ENCODE data around the gene TBX19.

Gene TBX19

DNA sequence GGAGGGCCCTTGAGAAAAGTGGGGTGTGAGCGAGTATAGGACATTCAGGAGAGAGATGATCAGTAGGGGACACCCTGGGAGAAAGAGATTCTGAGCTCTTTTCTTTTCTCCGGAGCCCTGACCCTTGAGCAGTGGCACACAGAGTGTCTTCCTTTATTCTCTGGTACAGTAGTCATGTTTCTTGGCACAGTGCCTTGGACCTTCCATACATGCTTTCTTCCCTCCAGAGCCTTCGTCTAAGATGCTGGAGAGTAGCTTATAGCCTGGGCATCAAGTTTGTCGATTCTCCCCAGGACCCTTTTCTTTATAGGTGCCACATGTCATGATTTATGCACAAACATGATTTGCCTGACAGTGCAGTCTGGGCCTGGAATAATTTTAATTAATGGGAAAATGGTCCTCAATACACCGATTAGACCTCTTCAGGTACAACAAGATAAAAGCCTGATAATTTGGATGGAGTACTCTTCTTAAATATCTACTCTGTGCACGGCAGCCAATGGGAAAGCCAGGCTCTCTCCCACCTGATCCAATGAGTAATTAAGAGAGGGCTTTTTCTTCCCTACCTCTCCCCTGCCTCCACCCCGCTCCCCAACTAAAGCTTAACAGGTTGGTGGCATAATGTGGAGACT, at the start of gene TBX19:
TBX19 (plus strand) TSS at position 582 of the 632 bp plus-strand sequence. CDS start 214 bp downstream, outside the sequence.
- FAIRE-seq, result no peak

DNA sequence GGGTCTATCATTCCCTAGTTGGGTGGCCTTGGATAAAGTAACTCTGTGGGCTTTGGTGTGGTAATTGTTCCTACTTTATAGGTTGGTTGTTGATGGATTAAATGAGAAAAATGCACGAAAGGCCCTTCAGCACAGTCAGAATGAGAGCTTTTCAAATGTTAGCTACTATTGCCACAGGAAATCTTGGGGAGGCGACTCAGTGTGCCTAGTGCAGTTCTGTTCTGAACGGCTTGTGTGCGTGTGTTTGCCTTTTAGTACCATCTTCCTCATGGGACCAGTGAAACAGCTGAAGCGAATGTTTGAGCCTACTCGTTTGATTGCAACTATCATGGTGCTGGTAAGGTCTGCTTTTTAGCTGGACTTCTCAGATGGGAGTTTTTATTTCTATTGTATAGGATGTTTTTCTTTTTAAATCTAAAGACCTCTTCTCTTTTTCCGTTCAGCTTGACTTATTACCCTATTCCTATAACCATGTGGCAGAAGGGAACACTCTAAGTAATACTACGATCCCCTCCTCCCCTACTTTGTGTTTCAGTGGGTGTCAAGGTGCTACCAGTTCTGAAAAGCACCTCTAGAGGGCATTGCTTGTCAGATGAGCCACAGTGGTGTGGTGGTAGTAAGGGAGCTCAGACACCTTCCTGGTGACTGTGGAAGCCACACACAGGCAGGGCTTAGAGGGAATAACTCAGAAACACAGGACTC, 45.7 kb upstream of the TBX19 start:
- FAIRE-seq, result no peak

- no peak for FAIRE-seq
Observed at GRCh38 chr1:168235548-168235885, 45.2 kb upstream of the TBX19 start.

- no peak for FAIRE-seq
Observed at GRCh38 chr1:168235937-168236336, 44.7 kb upstream of the TBX19 start.

- FAIRE-seq, result no peak
Observed at GRCh38 chr1:168236836-168237611, 43.7 kb upstream of the TBX19 start.

DNA sequence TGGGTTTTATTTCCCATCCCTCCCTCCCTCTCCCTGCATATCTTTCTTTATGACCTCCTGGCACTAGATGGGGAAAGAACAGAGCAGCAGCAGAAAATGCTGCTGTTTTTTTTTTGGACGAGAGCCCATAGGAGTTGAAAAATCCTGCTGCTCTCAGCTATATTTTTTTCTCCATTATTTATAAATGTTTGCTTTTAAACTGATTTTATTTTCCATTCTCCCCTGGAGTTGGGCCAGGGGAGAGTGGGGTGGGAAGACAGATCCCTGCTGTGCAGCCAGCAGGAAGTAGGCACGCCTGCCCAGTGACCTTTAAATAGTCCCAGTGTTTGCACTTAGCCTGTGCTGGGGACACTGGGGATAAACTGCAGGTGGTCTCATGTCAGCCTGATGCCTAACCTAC, 37.5 kb upstream of the TBX19 start:
- FAIRE-seq, result peak; percentile 82

- no peak for FAIRE-seq
Observed at GRCh38 chr1:168243636-168244212, 37.0 kb upstream of the TBX19 start.

- FAIRE-seq, result no peak
Observed at GRCh38 chr1:168245042-168245441, 35.6 kb upstream of the TBX19 start.

DNA sequence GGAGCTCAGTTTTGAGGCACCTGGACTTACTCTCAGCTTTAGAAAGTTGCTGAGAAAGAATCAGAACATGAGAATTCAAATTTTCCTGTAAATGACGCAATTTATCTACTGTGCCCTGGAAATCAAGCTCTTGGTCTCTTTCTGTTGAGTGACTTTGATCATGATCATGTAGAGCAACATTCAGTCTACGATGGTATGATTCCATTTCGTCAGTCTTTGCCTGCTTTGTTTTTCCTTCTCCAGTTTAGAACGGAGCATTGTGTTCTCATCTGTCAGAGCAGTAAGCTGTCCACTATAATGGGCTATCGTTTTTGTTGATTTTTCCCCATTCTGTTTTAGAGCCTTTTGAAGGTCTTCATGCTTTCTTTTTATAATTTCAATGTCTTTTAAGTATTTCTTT, 34.2 kb upstream of the TBX19 start:
- no peak for FAIRE-seq

DNA sequence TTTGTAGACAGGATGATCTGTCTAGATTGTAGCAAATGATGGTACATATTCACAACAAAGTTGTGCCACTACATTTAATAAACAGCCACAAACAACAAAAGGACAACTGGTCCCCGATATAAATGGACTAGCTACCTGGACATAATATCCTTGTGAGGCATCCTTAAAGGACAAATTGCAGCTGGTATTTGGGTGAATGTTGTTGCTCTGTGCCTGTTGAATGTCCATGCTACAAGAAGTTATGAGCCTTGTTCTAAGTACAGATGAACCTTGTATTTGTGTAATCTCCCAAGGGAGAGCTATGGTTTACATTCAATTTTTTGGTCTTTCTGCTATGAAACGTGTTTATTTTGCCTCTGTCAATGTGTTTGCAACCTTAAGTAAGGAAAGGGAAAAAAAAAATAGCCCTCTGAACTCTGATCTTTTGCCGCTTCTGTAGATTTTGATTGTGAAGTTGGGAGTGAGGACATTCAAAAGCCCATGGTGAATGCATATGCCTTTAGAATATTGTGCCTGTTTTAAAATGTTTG, 28.4 kb upstream of the TBX19 start:
- FAIRE-seq, result no peak

DNA sequence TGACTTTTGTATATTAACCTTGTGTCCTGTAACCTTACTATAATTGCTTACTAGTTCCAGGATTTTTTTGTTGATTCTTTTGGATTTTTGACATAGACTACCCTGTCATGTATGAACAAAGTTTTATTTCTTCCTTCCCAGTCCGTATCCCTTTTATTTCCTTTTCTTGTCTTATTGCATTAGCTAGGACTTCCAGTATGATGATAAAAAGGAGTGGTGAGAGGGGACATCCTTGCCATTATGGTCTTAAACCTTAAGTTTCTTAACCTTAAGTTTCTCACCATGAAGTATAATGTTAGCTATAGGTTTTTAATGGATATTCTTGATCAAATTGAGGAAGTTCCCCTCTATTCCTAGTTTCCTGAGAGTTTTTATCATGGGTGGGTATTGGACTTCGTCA, 24.5 kb upstream of the TBX19 start:
- no peak for FAIRE-seq

DNA sequence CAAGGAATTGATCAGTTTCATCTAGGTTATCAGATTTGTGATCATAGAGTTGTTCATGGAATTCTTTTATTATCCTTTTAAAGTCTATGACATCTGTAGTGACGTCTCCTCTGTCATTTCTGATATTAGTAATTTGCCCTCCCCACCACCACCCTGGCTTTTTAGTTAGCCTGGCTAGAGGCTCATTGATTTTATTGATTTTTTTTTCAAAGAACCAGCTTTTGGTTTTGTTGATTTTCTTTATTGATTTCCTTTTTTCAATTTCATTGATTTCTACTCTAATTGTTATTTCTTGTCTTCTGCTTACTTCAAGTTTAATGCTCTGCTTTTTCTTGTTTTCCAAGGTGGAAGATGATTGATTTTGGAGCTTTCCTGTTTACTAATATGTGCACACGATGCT, 23.3 kb upstream of the TBX19 start:
- FAIRE-seq, result no peak

DNA sequence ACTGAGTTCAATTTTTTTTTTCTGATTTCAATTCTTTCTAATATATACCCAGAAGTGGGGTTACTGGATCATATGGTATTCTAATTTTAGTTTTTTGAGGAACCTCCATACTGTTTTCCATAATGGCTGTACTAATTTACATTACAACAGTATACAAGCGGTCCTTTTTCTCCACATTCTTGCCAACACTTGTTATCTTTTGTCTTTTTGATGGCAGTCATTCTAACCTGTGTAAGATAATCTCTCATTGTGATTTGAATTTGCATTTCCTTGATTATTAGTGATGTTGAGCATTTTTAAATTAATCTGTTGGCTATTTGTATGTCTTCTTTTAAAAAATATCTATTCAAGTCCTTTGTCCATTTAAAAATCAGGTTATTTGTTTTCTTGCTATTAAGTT, 21.1 kb upstream of the TBX19 start:
- FAIRE-seq, result no peak

DNA sequence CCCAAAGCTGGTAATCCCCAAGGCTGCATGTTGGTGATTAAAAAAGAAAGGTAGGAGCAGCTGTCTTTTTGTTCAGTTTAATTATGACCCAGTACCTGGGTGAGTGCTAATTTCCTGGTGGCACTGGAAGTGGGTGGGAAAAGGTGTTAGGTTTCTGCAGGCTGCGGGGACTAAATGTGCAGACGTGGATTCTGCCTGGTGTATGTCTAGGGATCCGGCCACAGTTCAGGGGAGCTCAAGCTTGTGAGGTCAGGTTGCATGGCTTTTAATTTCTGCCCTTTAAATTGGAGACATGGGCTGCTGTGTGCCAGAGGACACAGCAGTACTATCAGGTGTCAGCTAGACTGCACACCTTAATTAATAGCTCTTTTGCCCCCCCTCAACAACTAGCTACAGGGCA, 20.3 kb upstream of the TBX19 start:
- no peak for FAIRE-seq

DNA sequence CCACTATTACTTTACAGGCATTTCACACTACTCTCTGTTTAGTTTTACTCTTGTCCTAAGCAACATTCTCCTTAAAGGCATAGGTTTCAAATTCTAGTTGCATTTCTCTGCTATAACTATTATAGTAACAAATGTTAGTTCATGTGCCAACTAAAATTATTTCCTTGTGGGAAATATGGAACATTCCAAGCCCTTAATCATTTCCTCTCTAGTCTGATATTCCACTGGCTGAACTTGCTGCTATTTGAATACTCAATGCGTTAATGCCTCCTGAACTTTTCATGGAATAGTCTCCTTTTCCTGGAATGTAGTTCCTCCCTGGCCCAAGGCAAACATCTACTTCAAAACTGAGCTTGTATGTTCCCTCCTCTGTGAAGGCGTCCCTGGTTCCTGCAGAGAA, 19.3 kb upstream of the TBX19 start:
- no peak for FAIRE-seq

DNA sequence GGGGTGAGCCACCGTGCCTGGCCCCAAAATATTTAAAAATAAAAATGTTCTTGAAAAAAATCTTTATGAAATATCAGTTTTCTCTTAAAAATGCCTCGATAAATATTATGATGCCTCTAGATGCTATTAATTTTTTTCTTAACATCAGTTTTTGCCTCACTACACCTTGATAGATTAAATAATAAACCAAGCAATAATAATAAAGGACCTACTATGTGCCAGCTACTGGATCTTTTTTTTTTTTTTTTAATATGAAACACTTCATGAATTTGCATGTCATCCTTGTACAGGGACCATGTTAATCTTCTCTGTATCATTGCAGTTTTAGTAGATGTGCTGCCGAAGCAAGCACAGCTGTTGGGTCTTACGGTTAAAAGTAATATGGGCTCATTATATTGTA, 17.5 kb upstream of the TBX19 start:
- FAIRE-seq, result no peak

DNA sequence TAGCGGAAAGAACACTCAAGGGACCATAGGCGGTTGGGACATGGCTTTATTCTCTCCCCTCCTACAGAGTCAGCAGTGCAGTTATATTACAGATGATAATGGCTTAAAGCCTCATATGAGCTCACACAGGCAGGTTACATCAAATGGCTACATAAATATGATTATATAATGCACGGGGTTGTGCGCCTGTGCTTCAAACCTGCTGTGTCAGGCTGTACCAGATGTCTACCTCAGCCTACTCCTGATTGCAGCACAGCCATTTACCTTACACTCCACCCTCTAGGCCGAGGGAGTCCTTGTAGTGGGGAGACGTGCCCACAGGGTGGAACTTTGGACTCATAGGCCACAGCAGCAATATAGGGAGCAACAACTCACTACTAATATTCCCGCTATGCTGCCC, 16.4 kb upstream of the TBX19 start:
- no peak for FAIRE-seq

- no peak for FAIRE-seq
Observed at GRCh38 chr1:168265596-168265995, 15.1 kb upstream of the TBX19 start.

DNA sequence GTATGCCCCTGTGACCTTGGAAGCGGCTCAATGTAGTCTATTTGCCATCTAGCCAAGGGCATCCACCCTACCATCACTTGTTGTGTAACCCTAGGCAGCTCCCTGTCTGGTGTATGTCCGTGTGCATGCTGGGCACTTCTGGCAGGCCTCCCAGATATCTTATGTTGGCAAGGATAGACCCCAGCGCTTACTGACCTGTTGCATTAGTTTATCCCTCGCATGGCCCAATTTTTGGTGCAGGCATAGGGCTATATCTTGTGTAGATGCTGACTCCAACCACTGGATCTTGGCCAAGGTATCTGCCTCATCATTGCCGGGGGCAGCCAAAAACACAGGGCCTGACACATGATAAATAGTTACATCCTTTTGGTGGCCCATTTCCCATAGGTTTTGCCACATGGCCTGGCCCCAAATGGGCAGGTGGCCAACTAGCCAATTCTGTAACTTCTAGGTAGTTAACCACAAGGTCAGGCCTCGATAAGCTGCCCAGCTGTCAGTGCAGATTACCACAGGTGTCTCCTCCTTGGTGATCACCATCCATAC, 14.0 kb upstream of the TBX19 start:
- FAIRE-seq, result no peak

DNA sequence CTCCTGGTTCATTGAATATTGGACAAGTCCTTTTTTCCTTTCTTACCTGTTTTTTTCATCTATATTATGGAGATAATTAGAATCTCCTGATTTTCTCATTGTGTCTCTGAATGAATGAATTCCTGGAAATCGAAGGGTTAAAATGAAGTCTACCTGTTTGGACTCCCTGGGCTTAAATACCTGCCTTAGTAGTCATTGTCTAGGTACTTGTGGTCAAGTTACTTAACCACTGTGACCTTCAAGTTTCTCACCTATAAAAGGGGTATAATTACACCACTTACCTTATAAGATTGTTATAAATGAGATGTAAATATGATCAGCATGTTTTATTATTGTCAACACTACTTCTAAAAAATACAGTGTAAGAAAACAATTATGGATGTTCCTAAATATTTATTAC, 9.0 kb upstream of the TBX19 start:
- no peak for FAIRE-seq

- FAIRE-seq, result no peak
Observed at GRCh38 chr1:168273575-168273974, 7.1 kb upstream of the TBX19 start.

- no peak for FAIRE-seq
Observed at GRCh38 chr1:168279253-168279652, 1.4 kb upstream of the TBX19 start.

Data from endometrium (tissue), 2 donors.